ENCODE data around the gene MYOD1. TPM values are rescaled to one million over a fixed set of nuclear protein-coding genes. Genes with fewer than 3 reads are reported as not detected.

The MYOD1 gene
- total RNA-seq, 1 experiment from 2014 or later, result not detected

- H3K9me3 ChIP-seq (ENCODE audit: low read length), result no peaks in the 10 kb centered on the region
- H3K27ac ChIP-seq (ENCODE audit: low read length), result no peak overlapping the region
- ATAC-seq, result no peak
- intact Hi-C loops (cut with micrococcal nuclease), result no loop called here
- no peak overlapping the region for H3K4me3 ChIP-seq (ENCODE audit: low read length)
- POLR2A ChIA-PET (ENCODE audit: unreplicated experiment), result no interaction called here
- no peaks in the 10 kb centered on the region for H3K4me1 ChIP-seq (ENCODE audit: insufficient read depth, low read length)
- no peak overlapping the region for H3K9ac ChIP-seq (ENCODE audit: low read length)
- BruUV-seq (replicated peaks), result no TSS peak
- DNase-seq, result no peak
- H3K79me2 ChIP-seq (ENCODE audit: low read length), result no peaks in the 10 kb centered on the region
- H3K4me2 ChIP-seq (ENCODE audit: low read length), result no peak overlapping the region
- H3F3A ChIP-seq (ENCODE audit: low read length, unreplicated experiment), result no peaks in the 10 kb centered on the region
- no peaks in the 10 kb centered on the region for H4K20me1 ChIP-seq (ENCODE audit: low read length)
- TF ChIP-seq EZH2 (IDR thresholded peaks at IDR 0.05; ENCODE audit: low read length, unreplicated experiment) (no peak), CTCF (conservative IDR thresholded peaks at IDR 0.05; ENCODE audit: low read depth, low read length) (no peak), EZH2phosphoT487 (IDR thresholded peaks at IDR 0.05; ENCODE audit: borderline replicate concordance, low read length) (no peak)
- no peaks in the 10 kb centered on the region for H3K36me3 ChIP-seq (ENCODE audit: low read depth, low read length)
- CTCF ChIA-PET, result no interaction called here
- no peaks in the 10 kb centered on the region for H3K9me2 ChIP-seq (replicated peaks; ENCODE audit: low read length)
- no peaks in the 10 kb centered on the region for H3K27me3 ChIP-seq (ENCODE audit: low read length)
- no peak overlapping the region for H2AFZ ChIP-seq (ENCODE audit: low read length)
Observed at GRCh38 chr11:17766590-17766989, 47.2 kb downstream of the MYOD1 start.

GRCh38 chr11:17767301-17767885 lies 48.0 kb downstream of the MYOD1 start:
- Histone ChIP-seq H3K79me2 (ENCODE audit: low read length) (no peaks in the 10 kb centered on the region), H3K9ac (ENCODE audit: low read length) (no peak overlapping the region), H3K36me3 (ENCODE audit: low read depth, low read length) (no peaks in the 10 kb centered on the region), H3K27me3 (ENCODE audit: low read length) (no peaks in the 10 kb centered on the region), H3K9me3 (ENCODE audit: low read length) (no peaks in the 10 kb centered on the region), H3F3A (ENCODE audit: low read length, unreplicated experiment) (no peaks in the 10 kb centered on the region), H2AFZ (ENCODE audit: low read length) (no peak overlapping the region), H3K27ac (ENCODE audit: low read length) (no peak overlapping the region), H3K4me1 (ENCODE audit: insufficient read depth, low read length) (no peaks in the 10 kb centered on the region), H3K4me3 (ENCODE audit: low read length) (no peak overlapping the region), H4K20me1 (ENCODE audit: low read length) (no peaks in the 10 kb centered on the region), H3K4me2 (ENCODE audit: low read length) (no peak overlapping the region), H3K9me2 (replicated peaks; ENCODE audit: low read length) (no peaks in the 10 kb centered on the region)
- no peak for ATAC-seq
- CTCF ChIA-PET, result no interaction called here
- intact Hi-C loops (cut with micrococcal nuclease), result no loop called here
- POLR2A ChIA-PET (ENCODE audit: unreplicated experiment), result no interaction called here
- TF ChIP-seq EZH2 (IDR thresholded peaks at IDR 0.05; ENCODE audit: low read length, unreplicated experiment) (no peak), CTCF (conservative IDR thresholded peaks at IDR 0.05; ENCODE audit: low read depth, low read length) (no peak), EZH2phosphoT487 (IDR thresholded peaks at IDR 0.05; ENCODE audit: borderline replicate concordance, low read length) (no peak)
- no TSS peak for BruUV-seq (replicated peaks)
- no peak for DNase-seq

DNA sequence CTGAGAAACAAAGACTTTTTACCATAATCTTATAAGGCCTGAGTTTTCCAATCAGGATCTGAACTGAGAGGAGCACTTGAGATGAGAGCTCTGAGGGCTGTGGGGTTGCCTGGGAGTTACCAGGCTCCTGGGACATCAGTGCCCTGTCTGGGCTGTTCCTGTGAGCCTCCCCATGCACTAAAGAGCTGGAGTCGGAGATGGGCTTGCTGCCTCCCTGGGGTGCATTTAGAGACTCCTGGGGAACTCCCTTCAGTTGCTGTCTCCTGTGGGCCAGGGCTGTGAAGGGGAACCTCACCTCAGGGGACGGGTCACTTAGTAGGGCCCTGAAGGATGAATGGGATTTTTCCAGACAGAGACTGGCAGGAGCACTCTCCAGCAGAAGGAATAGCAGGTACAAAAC lies 48.5 kb downstream of the MYOD1 start:
- Histone ChIP-seq H2AFZ (ENCODE audit: low read length) (no peak overlapping the region), H3K4me3 (ENCODE audit: low read length) (no peak overlapping the region), H3K27me3 (ENCODE audit: low read length) (no peaks in the 10 kb centered on the region), H3K9me2 (replicated peaks; ENCODE audit: low read length) (no peaks in the 10 kb centered on the region), H3K4me2 (ENCODE audit: low read length) (no peak overlapping the region), H3F3A (ENCODE audit: low read length, unreplicated experiment) (no peaks in the 10 kb centered on the region), H3K9me3 (ENCODE audit: low read length) (no peaks in the 10 kb centered on the region), H3K79me2 (ENCODE audit: low read length) (no peaks in the 10 kb centered on the region), H3K27ac (ENCODE audit: low read length) (no peak overlapping the region), H3K4me1 (ENCODE audit: insufficient read depth, low read length) (no peaks in the 10 kb centered on the region), H4K20me1 (ENCODE audit: low read length) (no peaks in the 10 kb centered on the region), H3K9ac (ENCODE audit: low read length) (no peak overlapping the region), H3K36me3 (ENCODE audit: low read depth, low read length) (no peaks in the 10 kb centered on the region)
- ChIA-PET POLR2A (ENCODE audit: unreplicated experiment) (no interaction called here), CTCF (no interaction called here)
- ATAC-seq (no peak), DNase-seq (no peak)
- intact Hi-C loops (cut with micrococcal nuclease), result no loop called here
- TF ChIP-seq CTCF (conservative IDR thresholded peaks at IDR 0.05; ENCODE audit: low read depth, low read length), result no peak
- TF ChIP-seq EZH2 (IDR thresholded peaks at IDR 0.05; ENCODE audit: low read length, unreplicated experiment), result no peak
- TF ChIP-seq EZH2phosphoT487 (IDR thresholded peaks at IDR 0.05; ENCODE audit: borderline replicate concordance, low read length), result no peak
- BruUV-seq (replicated peaks), result no TSS peak

Measured in PC-3 (cell line).